H1 (cell line): ENCODE results near the gene DAP. TPM values are rescaled to one million over a fixed set of nuclear protein-coding genes. Genes with fewer than 3 reads are reported as not detected.
A peak's percentile ranks its signal among the peaks of the same experiment; 100 is the strongest.

Experiments used
- CTCF ChIA-PET: fragments of 300-600 bp; sonication (Branson Sonifier 250); formaldehyde crosslinking; loops from one replicate; lab custom pipeline; 2021; ENCODE audit not compliant: partially characterized antibody; lab: Charles Lee
- POLR2A ChIA-PET: fragments of 300-600 bp; sonication (Branson Sonifier 250); formaldehyde crosslinking; loops from one replicate; lab custom pipeline; 2021; ENCODE audit warnings: inconsistent platforms; ENCODE audit not compliant: partially characterized antibody; lab: Charles Lee
- DNase-seq, 2 experiments: peaks; one replicate each; pipeline versions ENCODE4 v3.0.0 to v3.0.0-alpha.2; 2010 to 2022; ENCODE audit warnings: low spot score in 2 of 2, low read depth in 1 of 2, mixed read lengths in 1 of 2
- FAIRE-seq: peaks from 2 replicates; lab custom pipeline; 2011; peaks lifted over from hg19 to GRCh38; lab: Jason Lieb, UNC
- H2AFZ ChIP-seq: 2 replicates; pipeline ENCODE4 v1.8.1; 2012; ENCODE audit warnings: low read length, inconsistent platforms
- H2AK5ac ChIP-seq: 2 replicates; pipeline ENCODE4 v1.6.1; 2013; ENCODE audit warnings: low read depth, low read length
- H2BK120ac ChIP-seq: replicated peaks from 2 replicates; pipeline ENCODE3; 2013; ENCODE audit warnings: low read depth, low read length, inconsistent platforms
- H2BK12ac ChIP-seq: 2 replicates; pipeline ENCODE4 v1.6.1; 2013; ENCODE audit warnings: low read depth, low read length
- H2BK15ac ChIP-seq: 2 replicates; pipeline ENCODE4 v1.6.1; 2013; ENCODE audit warnings: low read length
- H2BK20ac ChIP-seq: 2 replicates; pipeline ENCODE4 v1.6.1; 2013; ENCODE audit warnings: low read length
- H2BK5ac ChIP-seq: 2 replicates; pipeline ENCODE4 v1.6.1; 2013; ENCODE audit warnings: low read depth, low read length
- H3K14ac ChIP-seq: 2 replicates; pipeline ENCODE4 v1.6.1; 2013; ENCODE audit warnings: inconsistent platforms; ENCODE audit not compliant: insufficient read length
- H3K18ac ChIP-seq: 2 replicates; pipeline ENCODE4 v1.6.1; 2013; ENCODE audit warnings: low read length; ENCODE audit errors: extremely low read depth
- H3K23ac ChIP-seq: 2 replicates; pipeline ENCODE4 v1.6.1; 2013; ENCODE audit warnings: inconsistent platforms; ENCODE audit not compliant: insufficient read length
- H3K23me2 ChIP-seq: 2 replicates; pipeline ENCODE4 v1.6.1; 2013; ENCODE audit warnings: low read depth, low read length
- H3K27ac ChIP-seq: 2 replicates; pipeline ENCODE4 v1.6.1; 2011; ENCODE audit warnings: low read depth, low read length, inconsistent platforms
- H3K27me3 ChIP-seq, 4 experiments: replicated peaks in 1 of 4; 1 replicate in 1 of 4; 2 replicates in 3 of 4; pipeline versions ENCODE4 v1.6.1 to v1.8.1; 2011 to 2013; ENCODE audit warnings: low read length in 3 of 4, mild to moderate bottlenecking in 3 of 4, inconsistent platforms in 2 of 4, mixed read lengths in 2 of 4, moderate library complexity in 1 of 4; ENCODE audit not compliant: control insufficient read depth in 3 of 4, insufficient read depth in 3 of 4; ENCODE audit errors: extremely low read depth in 1 of 4
- H3K36me3 ChIP-seq, 4 experiments: 2 replicates each; pipeline versions ENCODE4 v1.6.1 to v1.8.1; 2011 to 2013; ENCODE audit warnings: mild to moderate bottlenecking in 4 of 4, low read length in 3 of 4, moderate library complexity in 2 of 4, control low read depth in 1 of 4, inconsistent platforms in 1 of 4; ENCODE audit not compliant: insufficient read depth in 4 of 4, control insufficient read depth in 2 of 4
- H3K4ac ChIP-seq: replicated peaks from 2 replicates; pipeline ENCODE3; 2013; ENCODE audit warnings: low read length, low read depth, mixed read lengths, inconsistent platforms; ENCODE audit not compliant: insufficient read length
- H3K4me1 ChIP-seq, 4 experiments: replicated peaks in 1 of 4; 1 replicate in 1 of 4; 2 replicates in 3 of 4; pipeline versions ENCODE4 v1.6.1 to v1.8.1; 2011 to 2013; ENCODE audit warnings: low read length in 3 of 4, inconsistent platforms in 2 of 4, mixed read lengths in 1 of 4; ENCODE audit not compliant: insufficient read depth in 4 of 4, control insufficient read depth in 3 of 4
- H3K4me2 ChIP-seq, 2 experiments: 2 replicates each; pipeline versions ENCODE4 v1.6.1 to v1.8.1; 2011 to 2013; ENCODE audit warnings: low read depth in 2 of 2, low read length in 2 of 2, control low read depth in 1 of 2, inconsistent platforms in 1 of 2, mild to moderate bottlenecking in 1 of 2; ENCODE audit not compliant: insufficient read depth in 1 of 2
- H3K4me3 ChIP-seq, 4 experiments: fragments of 200-600, 300-600 bp in 1 of 4; sonication (generic), shearing (Covaris generic), sonication (Bioruptor Twin) in 1 of 4; 2 replicates each; pipeline versions ENCODE4 v1.5.1 to v1.8.1; 2011 to 2016; ENCODE audit warnings: low read length in 4 of 4, low read depth in 3 of 4, control low read depth in 2 of 4, inconsistent platforms in 2 of 4, mild to moderate bottlenecking in 2 of 4, mixed read lengths in 1 of 4, moderate library complexity in 1 of 4; ENCODE audit not compliant: insufficient read depth in 2 of 4; ENCODE audit errors: extremely low read depth in 1 of 4
- H3K56ac ChIP-seq: replicated peaks from 2 replicates; pipeline ENCODE3; 2013; ENCODE audit warnings: low read depth, mild to moderate bottlenecking, mixed read lengths, low read length, inconsistent platforms; ENCODE audit not compliant: insufficient read length
- H3K79me1 ChIP-seq: 2 replicates; pipeline ENCODE4 v1.6.1; 2013; ENCODE audit warnings: low read depth, low read length, control low read depth
- H3K79me2 ChIP-seq, 2 experiments: 2 replicates each; pipeline versions ENCODE4 v1.6.1 to v1.8.1; 2012 to 2013; ENCODE audit warnings: low read length in 2 of 2, mild to moderate bottlenecking in 2 of 2, inconsistent platforms in 1 of 2; ENCODE audit not compliant: insufficient read depth in 2 of 2, control insufficient read depth in 1 of 2
- H3K9ac ChIP-seq, 4 experiments: replicated peaks in 1 of 4; 1 replicate in 1 of 4; 2 replicates in 3 of 4; pipeline versions ENCODE4 v1.6.1 to v1.8.1; 2011 to 2013; ENCODE audit warnings: low read depth in 3 of 4, low read length in 3 of 4, control low read depth in 2 of 4, mild to moderate bottlenecking in 2 of 4, moderate library complexity in 2 of 4, inconsistent platforms in 1 of 4; ENCODE audit errors: extremely low read depth in 1 of 4
- H3K9me3 ChIP-seq, 2 experiments: 2 replicates each; pipeline versions ENCODE4 v1.6.1 to v1.8.1; 2012 to 2013; ENCODE audit warnings: mild to moderate bottlenecking in 2 of 2, moderate library complexity in 2 of 2, control low read depth in 1 of 2, inconsistent platforms in 1 of 2, low read depth in 1 of 2, low read length in 1 of 2, mixed read lengths in 1 of 2; ENCODE audit not compliant: insufficient read depth in 2 of 2
- H4K20me1 ChIP-seq, 2 experiments: replicated peaks in 1 of 2; 2 replicates each; pipeline versions ENCODE3 to v1.8.1; 2011 to 2013; ENCODE audit warnings: inconsistent platforms in 2 of 2, low read length in 2 of 2, mild to moderate bottlenecking in 1 of 2; ENCODE audit not compliant: insufficient read depth in 2 of 2, control insufficient read depth in 1 of 2
- H4K5ac ChIP-seq: 2 replicates; pipeline ENCODE4 v1.6.1; 2013; ENCODE audit warnings: low read length, low read depth, mixed read lengths, inconsistent platforms; ENCODE audit not compliant: insufficient read length
- H4K8ac ChIP-seq: 2 replicates; pipeline ENCODE4 v1.8.0; 2013; ENCODE audit warnings: mild to moderate bottlenecking, moderate library complexity, low read length, inconsistent platforms; ENCODE audit not compliant: insufficient read depth; ENCODE audit errors: extremely low read depth
- H4K91ac ChIP-seq: replicated peaks from 2 replicates; pipeline ENCODE3; 2013; ENCODE audit warnings: low read length, mixed read lengths, inconsistent platforms; ENCODE audit not compliant: insufficient read length
- ASH2L ChIP-seq: fragments of 200-600, 300-600 bp; sonication (generic); IDR thresholded peaks from one replicate; pipeline ENCODE4 v1.7.1; 2017; ENCODE audit warnings: low read length
- CHD2 ChIP-seq: IDR thresholded peaks from 2 replicates; pipeline ENCODE4 v1.6.1; 2012; ENCODE audit warnings: low read length, improper control_type of control experiment
- RFX5 ChIP-seq: IDR thresholded peaks from 2 replicates; pipeline ENCODE4 v1.6.1; 2011; ENCODE audit warnings: low read depth, low read length, improper control_type of control experiment, borderline replicate concordance
- TBP ChIP-seq: IDR thresholded peaks from 2 replicates; pipeline ENCODE4 v1.6.1; 2011; ENCODE audit warnings: low read depth, low read length, improper control_type of control experiment
- TEAD4 ChIP-seq: IDR thresholded peaks from 2 replicates; pipeline ENCODE4 v1.6.1; 2012; ENCODE audit warnings: low read depth, low read length, inconsistent platforms, mixed read lengths
- YY1 ChIP-seq: IDR thresholded peaks from 2 replicates; pipeline ENCODE4 v1.6.1; 2011; ENCODE audit warnings: low read depth, mild to moderate bottlenecking, low read length
- WGBS, 2 experiments: shearing (Covaris generic) in 1 of 2; methylation state at CpG; one replicate each; pipeline versions ENCODE4 v1.1.6 to v1.1.7; 2013 to 2015; ENCODE audit warnings: low lambda C conversion rate in 2 of 2, mixed read lengths in 2 of 2, inconsistent platforms in 1 of 2, low coverage in 1 of 2, missing lambda C conversion rate in 1 of 2; ENCODE audit not compliant: insufficient replicate concordance in 2 of 2, insufficient coverage in 1 of 2, insufficient read length in 1 of 2; ENCODE audit errors: extremely low coverage in 1 of 2, missing lambda C conversion rate in 1 of 2; 5-methylcytosine and 5-hydroxymethylcytosine counted together
- polyA plus RNA-seq, 7 experiments: library from polyadenylated mRNA; depleted of rRNA in 3 of 7; stranded (reverse) in 5 of 7; unstranded in 2 of 7; fragments of >200 nt in 5 of 7; fragments of 200-250 nt in 2 of 7; gene quantifications; 1 replicate in 5 of 7; 2 replicates in 1 of 7; 4 replicates in 1 of 7; pipeline versions ENCODE4 v1.2.1 to v1.2.3, GENCODE V29; 2011 to 2013; ENCODE audit warnings: missing spikeins in 2 of 7, mixed read lengths in 2 of 7
- total RNA-seq: library from RNA; stranded (reverse); fragmentation: NEBNext Ultra II Directional; extraction: Animal tissue kit (Norgen Biotek cat#: 25700); gene quantifications from 2 replicates; pipeline ENCODE4 v1.2.1, GENCODE V29; 2021

The DAP gene
- total and polyA plus RNA-seq, 2 of the 8 experiments (the other 6 are each of a cell fraction or from before 2014, with no cell fraction given), result 26.2 to 44.4 TPM

GRCh38 chr5:10636363-10637142 is 124.5 kb downstream of the DAP start:
- Histone ChIP-seq H4K91ac (peak overlapping the region; percentile 91), H3K23me2 (peaks cover 7% of the 10 kb centered on the region), H4K20me1 (peaks cover 0 to 2% of the 10 kb centered on the region in 2 experiments), H2BK12ac (peak overlapping the region; percentile 98), H3K9ac (peak overlapping the region in 1 of 4 experiments; percentile 6; a peak in 1 of 7 replicates), H2BK20ac (peak overlapping the region; percentile 97), H3K4ac (peak overlapping the region; percentile 5), H3K27ac (peak overlapping the region; percentile 67; the same call in 1 of the 2 replicates), H2BK120ac (peak overlapping the region; percentile 67), H3K56ac (no peak overlapping the region), H3K27me3 (no peaks in the 10 kb centered on the region), H3K4me3 (peak overlapping the region in 1 of 4 experiments; percentile 50; a peak in 2 of 8 replicates), H3K4me1 (peaks cover 18 to 48% (median 33%) of the 10 kb centered on the region in 4 experiments), H2AK5ac (peak overlapping the region; percentile 88; the same call in 1 of the 2 replicates), H3K4me2 (peak overlapping the region; percentile 72 to 80), H3K14ac (no peak overlapping the region), H4K5ac (peak overlapping the region; percentile 1), H3K23ac (no peak overlapping the region), H4K8ac (no peak overlapping the region), H3K18ac (peak overlapping the region; percentile 81), H2BK5ac (peak overlapping the region; percentile 85), H3K79me1 (peaks cover 4% of the 10 kb centered on the region; the same call in 1 of the 2 replicates), H3K9me3 (no peaks in the 10 kb centered on the region), H3K79me2 (peaks cover 4 to 27% of the 10 kb centered on the region in 2 experiments; a peak in 3 of 4 replicates), H2BK15ac (no peak overlapping the region), H2AFZ (no peak overlapping the region), H3K36me3 (no peaks in the 10 kb centered on the region)
- peak in 1 of 2 experiments; percentile 57 for DNase-seq
- WGBS, 2 experiments, result 63% methylated on average over 15 of the region's 15 CpGs; no CpG with 5 or more reads in 1 of the 2 experiments
- no peak for FAIRE-seq
- ChIA-PET CTCF (interaction anchor here (0.5 to 4.6 kb wide), 13 partner anchors 10 to 280 kb away, joined by 3 to 49 read pairs (median 5); no protein-coding TSS in a partner anchor), POLR2A (interaction anchor here (0.7 to 1.6 kb wide), 4 partner anchors 8 to 17 kb away, joined by 3 to 4 read pairs (median 3); no protein-coding TSS in a partner anchor)
- TF ChIP-seq TEAD4 (no peak), YY1 (no peak), ASH2L (no peak), CHD2 (no peak), TBP (no peak), RFX5 (no peak)
